HCT116 (cell line): ENCODE results near the gene SRY. TPM values are rescaled to one million over a fixed set of nuclear protein-coding genes. Genes with fewer than 3 reads are reported as not detected.
A peak's percentile ranks its signal among the peaks of the same experiment; 100 is the strongest.

Source experiments
- ATAC-seq: fragments of 200-7000 bp; cut with Tn5 transposase; 2 replicates; pipeline ENCODE4 v1.9.1; 2020; ENCODE audit warnings: mild to moderate bottlenecking, moderate library complexity
- BruUV-seq: library from RNA; stranded (reverse); fragments of 400-500 nt; replicated peaks from 2 replicates; lab custom pipeline; 2021; lab: Mats Ljungman, UMichigan
- CTCF ChIA-PET: fragments of 300-600 bp; sonication (Branson Sonifier 250); formaldehyde crosslinking; loops from one replicate; lab custom pipeline; 2021; ENCODE audit warnings: antibody characterized with exemption; lab: Charles Lee
- POLR2A ChIA-PET: fragments of 300-600, 350-600 bp; sonication (Branson Sonifier 250); formaldehyde crosslinking; loops from one replicate; lab custom pipeline; 2021; ENCODE audit warnings: antibody characterized with exemption; lab: Charles Lee
- RAD21 ChIA-PET, 2 experiments: fragments of 300-600 bp; sonication (Branson Sonifier 250); formaldehyde crosslinking; loops; one replicate each; lab custom pipeline; 2023; ENCODE audit warnings: low total read pairs in 2 of 2; ENCODE audit not compliant: uncharacterized antibody in 2 of 2, unreplicated experiment in 2 of 2, low non-redundant PET in 1 of 2; lab: Charles Lee
- DNase-seq: peaks from one replicate; pipeline ENCODE4 v3.0.0-alpha.2; 2010; ENCODE audit warnings: low read depth, low spot score
- H2AFZ ChIP-seq: fragments of 200-600 bp; shearing (Covaris generic), sonication (generic); 2 replicates; pipeline ENCODE4 v1.6.1; 2017; ENCODE audit warnings: low read depth, mixed run types, mixed read lengths, antibody characterized with exemption, low read length; ENCODE audit not compliant: poor library complexity, severe bottlenecking
- H3K27ac ChIP-seq: 2 replicates; pipeline ENCODE4 v1.5.1; 2012; ENCODE audit warnings: low read depth, low read length
- H3K27me3 ChIP-seq: fragments of 200-600 bp; sonication (generic); 2 replicates; pipeline ENCODE4 v1.6.1; 2016; ENCODE audit warnings: mixed run types, low read length, mixed read lengths; ENCODE audit not compliant: insufficient read depth
- H3K36me3 ChIP-seq, 2 experiments: fragments of 200-500 bp in 1 of 2; fragments of 200-600 bp in 1 of 2; sonication (Bioruptor generic) in 1 of 2; sonication (generic) in 1 of 2; 2 replicates each; pipeline versions ENCODE4 v1.5.1 to v1.6.1; 2014 to 2016; ENCODE audit warnings: low read length in 2 of 2, inconsistent platforms in 1 of 2, mixed read lengths in 1 of 2, mixed run types in 1 of 2; ENCODE audit not compliant: insufficient read depth in 2 of 2, control insufficient read depth in 1 of 2
- H3K4me1 ChIP-seq, 2 experiments: fragments of 200-600 bp in 1 of 2; sonication (generic) in 1 of 2; 2 replicates each; pipeline versions ENCODE4 v1.5.1 to v1.6.1; 2012 to 2017; ENCODE audit warnings: low read length in 2 of 2, inconsistent platforms in 1 of 2, mild to moderate bottlenecking in 1 of 2, mixed read lengths in 1 of 2, mixed run types in 1 of 2, moderate library complexity in 1 of 2; ENCODE audit not compliant: insufficient read depth in 2 of 2, control insufficient read depth in 1 of 2
- H3K4me2 ChIP-seq: fragments of 200-600 bp; sonication (generic); 2 replicates; pipeline ENCODE4 v1.6.1; 2017; ENCODE audit warnings: mixed run types, low read length, mixed read lengths
- H3K4me3 ChIP-seq, 2 experiments: fragments of 200-600 bp in 1 of 2; sonication (generic) in 1 of 2; replicated peaks in 1 of 2; 2 replicates each; pipeline ENCODE4 v1.5.1; 2011 to 2016; ENCODE audit warnings: low read length in 2 of 2, control low read depth in 1 of 2, low read depth in 1 of 2, mild to moderate bottlenecking in 1 of 2, mixed read lengths in 1 of 2, mixed run types in 1 of 2
- H3K79me2 ChIP-seq: fragments of 200-600 bp; sonication (generic); 2 replicates; pipeline ENCODE4 v1.6.1; 2017; ENCODE audit warnings: mild to moderate bottlenecking, mixed run types, low read length, moderate library complexity, mixed read lengths; ENCODE audit not compliant: insufficient read depth
- H3K9ac ChIP-seq: fragments of 200-600 bp; sonication (generic); 2 replicates; pipeline ENCODE4 v1.6.1; 2016; ENCODE audit warnings: low read length, mixed read lengths
- H3K9me2 ChIP-seq: fragments of 200-600 bp; sonication (generic), shearing (Covaris generic); 2 replicates; pipeline ENCODE4 v1.6.1; 2017; ENCODE audit warnings: mixed run types, mild to moderate bottlenecking, moderate library complexity; ENCODE audit not compliant: insufficient read depth
- H3K9me3 ChIP-seq, 2 experiments: fragments of 200-500 bp in 1 of 2; fragments of 200-600 bp in 1 of 2; sonication (Bioruptor generic) in 1 of 2; sonication (generic) in 1 of 2; 2 replicates each; pipeline ENCODE4 v1.6.1; 2014 to 2017; ENCODE audit warnings: low read length in 2 of 2, mixed read lengths in 2 of 2, inconsistent platforms in 1 of 2, low read depth in 1 of 2, mild to moderate bottlenecking in 1 of 2, mixed run types in 1 of 2, moderate library complexity in 1 of 2; ENCODE audit not compliant: control insufficient read depth in 1 of 2, insufficient read depth in 1 of 2
- H4K20me1 ChIP-seq: fragments of 200-600 bp; sonication (generic), shearing (Covaris generic); 2 replicates; pipeline ENCODE4 v1.6.1; 2017; ENCODE audit warnings: mixed run types, mild to moderate bottlenecking, moderate library complexity; ENCODE audit not compliant: insufficient read depth
- CEBPB ChIP-seq: IDR thresholded peaks from 2 replicates; pipeline ENCODE4 v1.6.1; 2012; ENCODE audit warnings: low read depth
- CTCF ChIP-seq, 3 experiments: fragments of 200-600 bp in 1 of 3; sonication (generic) in 1 of 3; IDR thresholded peaks in 2 of 3; conservative IDR thresholded peaks in 1 of 3; 2 replicates each; pipeline ENCODE4 v1.5.1; 2012 to 2017; ENCODE audit warnings: low read depth in 2 of 3, low read length in 2 of 3, antibody characterized with exemption in 1 of 3, borderline replicate concordance in 1 of 3, control low read depth in 1 of 3, mild to moderate bottlenecking in 1 of 3, mixed read lengths in 1 of 3, mixed run types in 1 of 3, moderate library complexity in 1 of 3; ENCODE audit not compliant: insufficient read depth in 1 of 3
- EGR1 ChIP-seq: IDR thresholded peaks from 2 replicates; pipeline ENCODE4 v1.6.1; 2012; ENCODE audit warnings: low read depth
- EZH2phosphoT487 ChIP-seq: fragments of 200-600 bp; IDR thresholded peaks from 2 replicates; pipeline ENCODE4 v1.6.1; 2018; ENCODE audit warnings: antibody characterized with exemption, borderline replicate concordance
- FOSL1 ChIP-seq: IDR thresholded peaks from 2 replicates; pipeline ENCODE4 v1.6.1; 2012; ENCODE audit warnings: low read depth
- POLR2A ChIP-seq: IDR thresholded peaks from 2 replicates; pipeline ENCODE4 v1.7.0; 2011; ENCODE audit warnings: borderline replicate concordance; ENCODE audit not compliant: insufficient read depth, insufficient read length; ENCODE audit errors: extremely low read depth
- RAD21 ChIP-seq: IDR thresholded peaks from 2 replicates; pipeline ENCODE4 v1.6.1; 2012; ENCODE audit warnings: low read depth, mild to moderate bottlenecking
- SIN3A ChIP-seq: IDR thresholded peaks from 2 replicates; pipeline ENCODE4 v1.6.1; 2012; ENCODE audit warnings: low read depth
- SP1 ChIP-seq: IDR thresholded peaks from 2 replicates; pipeline ENCODE4 v1.6.1; 2012; ENCODE audit warnings: low read depth
- SRF ChIP-seq: IDR thresholded peaks from 2 replicates; pipeline ENCODE4 v1.6.1; 2012; ENCODE audit warnings: low read depth
- TCF7L2 ChIP-seq: IDR thresholded peaks from 2 replicates; pipeline ENCODE4 v1.7.0; 2011; ENCODE audit warnings: borderline replicate concordance, inconsistent platforms; ENCODE audit not compliant: insufficient read depth, insufficient read length; ENCODE audit errors: extremely low read depth
- YY1 ChIP-seq: IDR thresholded peaks from 2 replicates; pipeline ENCODE4 v1.6.1; 2011; ENCODE audit warnings: low read length, low read depth, moderate library complexity, mild to moderate bottlenecking; ENCODE audit not compliant: insufficient replicate concordance; ENCODE audit errors: extremely low read depth
- ZNF274 ChIP-seq: fragments of 200-500 bp; sonication (Bioruptor generic); IDR thresholded peaks from 2 replicates; pipeline ENCODE4 v1.6.1; 2014; ENCODE audit warnings: mild to moderate bottlenecking, low read depth, low read length, inconsistent platforms
- intact Hi-C: fragments of 100-400 bp; cut with micrococcal nuclease; formaldehyde crosslinking; loops from 2 replicates; pipeline ENCODE4 v1.10.0; 2022
- total RNA-seq: library from RNA; stranded (reverse); gene quantifications from one replicate; pipeline ENCODE4 v1.2.1, GENCODE V29; 2021; ENCODE audit not compliant: unreplicated experiment

Gene SRY
- total RNA-seq, 1 experiment from 2014 or later = not detected

GRCh38 chrY:2800246-2800645, 12.8 kb upstream of the SRY start:
- ChIA-PET CTCF (no interaction called here), RAD21 (no interaction called here), POLR2A (no interaction called here)
- no peaks in the 10 kb centered on the region for H3K79me2 ChIP-seq
- ATAC-seq = no peak
- no peak overlapping the region for H2AFZ ChIP-seq
- no peaks in the 10 kb centered on the region for H4K20me1 ChIP-seq
- intact Hi-C loops = no loop called here
- no peak overlapping the region for H3K27ac ChIP-seq
- H3K4me3 ChIP-seq = no peak overlapping the region
- no TSS peak for BruUV-seq
- H3K9me3 ChIP-seq = no peaks in the 10 kb centered on the region
- DNase-seq = no peak
- H3K4me2 ChIP-seq = no peak overlapping the region
- no peak overlapping the region for H3K9ac ChIP-seq
- no peaks in the 10 kb centered on the region for H3K9me2 ChIP-seq
- TF ChIP-seq EGR1 (no peak), SP1 (no peak), ZNF274 (no peak), SIN3A (no peak), CTCF (IDR thresholded peaks at IDR 0.05 in 2 of 3, conservative IDR thresholded peaks at IDR 0.05 in 1 of 3; ENCODE audit: borderline replicate concordance in 1 of 3, insufficient read depth in 1 of 3, low read depth in 2 of 3, low read length in 2 of 3) (peak in 1 of 3 experiments; percentile 2; a peak in 1 of 6 replicates)
- H3K27me3 ChIP-seq = no peaks in the 10 kb centered on the region
- no peaks in the 10 kb centered on the region for H3K36me3 ChIP-seq
- H3K4me1 ChIP-seq = no peaks in the 10 kb centered on the region

GRCh38 chrY:2797991-2798390, 10.5 kb upstream of the SRY start:
- BruUV-seq = no TSS peak
- Histone ChIP-seq H3K4me1 (no peaks in the 10 kb centered on the region), H3K9ac (no peak overlapping the region), H3K36me3 (no peaks in the 10 kb centered on the region), H3K79me2 (no peaks in the 10 kb centered on the region), H4K20me1 (no peaks in the 10 kb centered on the region), H2AFZ (no peak overlapping the region), H3K9me2 (no peaks in the 10 kb centered on the region), H3K4me3 (no peak overlapping the region), H3K27ac (no peak overlapping the region), H3K4me2 (no peak overlapping the region), H3K27me3 (no peaks in the 10 kb centered on the region), H3K9me3 (no peaks in the 10 kb centered on the region)
- ATAC-seq = no peak
- DNase-seq = no peak
- ChIA-PET RAD21 (no interaction called here), POLR2A (no interaction called here), CTCF (no interaction called here)
- intact Hi-C loops = no loop called here
- TF ChIP-seq RAD21 = no peak
- no peak for TF ChIP-seq FOSL1
- TF ChIP-seq EZH2phosphoT487 = no peak
- no peak for TF ChIP-seq TCF7L2
- no peak for TF ChIP-seq CEBPB
- TF ChIP-seq YY1 = no peak
- TF ChIP-seq CTCF (IDR thresholded peaks at IDR 0.05 in 2 of 3, conservative IDR thresholded peaks at IDR 0.05 in 1 of 3; ENCODE audit: borderline replicate concordance in 1 of 3, insufficient read depth in 1 of 3, low read depth in 2 of 3, low read length in 2 of 3) = no peak
- TF ChIP-seq SRF = no peak
- no peak for TF ChIP-seq POLR2A
